Panc1 (cell line): Measurements from ENCODE around the gene B4GALNT4. TPM values are rescaled to one million over a fixed set of nuclear protein-coding genes. Genes with fewer than 3 reads are reported as not detected.
A peak's percentile ranks its signal among the peaks of the same experiment; 100 is the strongest.
"Not testable (repeated sequence)": the region's sequence is repeated elsewhere in the genome, so short reads cannot be mapped to it uniquely, and the experiment has no call there.

ENCODE experiments used
- ATAC-seq: fragments of 200-7000 bp; cut with Tn5 transposase; 2 replicates; pipeline ENCODE4 v1.9.1; 2020; ENCODE audit warnings: mild to moderate bottlenecking, moderate library complexity
- BruUV-seq: library from RNA; stranded (reverse); fragments of 400-500 nt; replicated peaks from 2 replicates; lab custom pipeline; 2021; lab: Mats Ljungman, UMichigan
- CTCF ChIA-PET: fragments of 300-600 bp; sonication (Branson Sonifier 250); formaldehyde crosslinking; loops from one replicate; lab custom pipeline; 2022; ENCODE audit warnings: antibody characterized with exemption; lab: Charles Lee
- POLR2A ChIA-PET: fragments of 300-600 bp; sonication (Branson Sonifier 250); formaldehyde crosslinking; loops from one replicate; lab custom pipeline; 2022; ENCODE audit warnings: antibody characterized with exemption; lab: Charles Lee
- DNase-seq: peaks from one replicate; pipeline ENCODE4 v3.0.0-alpha.2; 2010; ENCODE audit warnings: low read depth, low spot score
- H3K27ac ChIP-seq: 2 replicates; pipeline ENCODE4 v1.5.1; 2011; ENCODE audit warnings: mild to moderate bottlenecking, low read length, inconsistent platforms
- H3K27me3 ChIP-seq: fragments of 200-500 bp; sonication (Bioruptor generic); 2 replicates; pipeline ENCODE4 v1.6.0; 2014; ENCODE audit warnings: low read length, inconsistent platforms; ENCODE audit not compliant: control insufficient read depth, insufficient read depth
- H3K36me3 ChIP-seq: fragments of 200-500 bp; sonication (Bioruptor generic); 2 replicates; pipeline ENCODE4 v1.5.1; 2014; ENCODE audit warnings: inconsistent platforms, mild to moderate bottlenecking, low read length, moderate library complexity; ENCODE audit not compliant: control insufficient read depth, insufficient read depth
- H3K4me1 ChIP-seq: 2 replicates; pipeline ENCODE4 v1.5.1; 2011; ENCODE audit warnings: inconsistent platforms, mild to moderate bottlenecking, low read length, moderate library complexity; ENCODE audit not compliant: control insufficient read depth, insufficient read depth
- H3K4me3 ChIP-seq, 2 experiments: 2 replicates each; pipeline ENCODE4 v1.5.1; 2011 to 2012; ENCODE audit warnings: low read depth in 2 of 2, low read length in 2 of 2, mild to moderate bottlenecking in 2 of 2, inconsistent platforms in 1 of 2, moderate library complexity in 1 of 2
- H3K9me3 ChIP-seq: fragments of 200-500 bp; sonication (Bioruptor generic); 2 replicates; pipeline ENCODE4 v1.5.1; 2014; ENCODE audit warnings: low read depth, mild to moderate bottlenecking, inconsistent platforms, low read length, moderate library complexity; ENCODE audit not compliant: control insufficient read depth, insufficient read depth
- CTCF ChIP-seq: fragments of 450-650 bp; IDR thresholded peaks from 2 replicates; pipeline ENCODE4 v1.5.1; 2017; ENCODE audit warnings: mild to moderate bottlenecking
- POLR2AphosphoS5 ChIP-seq: IDR thresholded peaks from 2 replicates; pipeline ENCODE4 v1.6.1; 2012; ENCODE audit warnings: mild to moderate bottlenecking, low read depth, low read length, moderate library complexity
- REST ChIP-seq, 2 experiments: IDR thresholded peaks; 2 replicates each; pipeline ENCODE4 v1.6.1; 2011 to 2012; ENCODE audit warnings: low read depth in 2 of 2, control low read depth in 1 of 2, low read length in 1 of 2, mild to moderate bottlenecking in 1 of 2, moderate library complexity in 1 of 2; ENCODE audit not compliant: insufficient read depth in 1 of 2
- SIN3A ChIP-seq: IDR thresholded peaks from 2 replicates; pipeline ENCODE4 v1.6.1; 2012; ENCODE audit warnings: low read depth, mild to moderate bottlenecking, low read length, moderate library complexity, borderline replicate concordance; ENCODE audit not compliant: insufficient read depth
- TCF7L2 ChIP-seq: IDR thresholded peaks from 2 replicates; pipeline ENCODE4 v1.6.1; 2011; ENCODE audit warnings: mild to moderate bottlenecking, low read depth, low read length, inconsistent platforms
- in situ Hi-C: cut with HindIII; loops from 2 replicates; pipeline ENCODE4 v1.10.0; 2016; ENCODE audit warnings: low sequenced_read_pairs, low pct_unique_long_range_greater_than_20kb
- intact Hi-C: fragments of 100-400 bp; cut with micrococcal nuclease; formaldehyde crosslinking; loops from one replicate; pipeline ENCODE4 v1.10.0; 2022; ENCODE audit not compliant: unreplicated experiment
- total RNA-seq: library from RNA; stranded (reverse); gene quantifications from one replicate; pipeline ENCODE4 v1.2.1, GENCODE V29; 2021; ENCODE audit not compliant: unreplicated experiment

The B4GALNT4 gene
- total RNA-seq, 1 experiment from 2014 or later, result 122 TPM

GRCh38 chr11:344836-345578 is 24.3 kb upstream of the B4GALNT4 start:
- H3K36me3 ChIP-seq, result no peaks in the 10 kb centered on the region
- ATAC-seq, result no peak
- H3K4me1 ChIP-seq, result no peaks in the 10 kb centered on the region
- H3K9me3 ChIP-seq, result no peaks in the 10 kb centered on the region
- no TSS peak for BruUV-seq
- H3K27me3 ChIP-seq, result no peaks in the 10 kb centered on the region
- ChIA-PET POLR2A (no interaction called here), CTCF (no interaction called here)
- H3K27ac ChIP-seq, result no peak overlapping the region
- intact Hi-C loops, result no loop called here
- no peak overlapping the region for H3K4me3 ChIP-seq
- TF ChIP-seq CTCF (no peak), POLR2AphosphoS5 (no peak), REST (IDR thresholded peaks at IDR 0.05; ENCODE audit: insufficient read depth in 1 of 2, low read depth in 2 of 2, low read length in 1 of 2) (no peak), TCF7L2 (no peak), SIN3A (no peak)
- no peak for DNase-seq
- in situ Hi-C loops, result no loop called here

- in situ Hi-C loops, result no loop called here
- no peaks in the 10 kb centered on the region for H3K9me3 ChIP-seq
- DNase-seq (no peak), ATAC-seq (no peak)
- no peak overlapping the region for H3K4me3 ChIP-seq
- CTCF ChIA-PET, result no interaction called here
- POLR2A ChIA-PET, result interaction anchor here (0.7 kb wide), 2 partner anchors 11 to 100 kb away, joined by 8 to 11 read pairs; no protein-coding TSS in a partner anchor
- no peaks in the 10 kb centered on the region for H3K27me3 ChIP-seq
- peaks cover 11% of the 10 kb centered on the region for H3K4me1 ChIP-seq
- H3K36me3 ChIP-seq, result no peaks in the 10 kb centered on the region
- TF ChIP-seq POLR2AphosphoS5, result no peak
- TF ChIP-seq TCF7L2, result no peak
- TF ChIP-seq REST (IDR thresholded peaks at IDR 0.05; ENCODE audit: insufficient read depth in 1 of 2, low read depth in 2 of 2, low read length in 1 of 2), result no peak
- TF ChIP-seq CTCF, result no peak
- no peak for TF ChIP-seq SIN3A
- no TSS peak for BruUV-seq
- intact Hi-C loops, result no loop called here
- H3K27ac ChIP-seq, result no peak overlapping the region
Observed at GRCh38 chr11:346529-346928, 22.8 kb upstream of the B4GALNT4 start.

- CTCF ChIA-PET, ATAC-seq, DNase-seq, BruUV-seq, H3K36me3 ChIP-seq, intact Hi-C loops, POLR2A ChIA-PET, H3K27me3 ChIP-seq, H3K9me3 ChIP-seq, in situ Hi-C loops, H3K4me3 ChIP-seq: not testable (repeated sequence)
- Histone ChIP-seq H3K4me1 (peaks cover 28% of the 10 kb centered on the region), H3K27ac (peak overlapping the region; percentile 89; the same call in 1 of the 2 replicates)
Observed at GRCh38 chr11:349270-349954, 19.9 kb upstream of the B4GALNT4 start.
